Measurements from ENCODE around the gene SMG6.
"Not testable (repeated sequence)": the region's sequence is repeated elsewhere in the genome, so short reads cannot be mapped to it uniquely, and the experiment has no call there.

Gene SMG6

GRCh38 chr17:2259769-2260536, 43.6 kb downstream of the SMG6 start:
- DNase-seq: peak; percentile 75 to 76

GRCh38 chr17:2258830-2259229, 44.8 kb downstream of the SMG6 start:
- not testable (repeated sequence) for DNase-seq

- peak; percentile 29 to 55 for DNase-seq
Measured at GRCh38 chr17:2253768-2254406, 49.7 kb downstream of the SMG6 start.

GRCh38 chr17:2253362-2253761, 50.2 kb downstream of the SMG6 start:
- no peak for DNase-seq

GRCh38 chr17:2251098-2251497, 52.5 kb downstream of the SMG6 start:
- DNase-seq: no peak

GRCh38 chr17:2250140-2251095, 53.2 kb downstream of the SMG6 start:
- peak in 1 of 2 donors; percentile 33 for DNase-seq

GRCh38 chr17:2247005-2247404, 56.6 kb downstream of the SMG6 start:
- no peak for DNase-seq

GRCh38 chr17:2244545-2245525, 58.8 kb downstream of the SMG6 start:
- DNase-seq: peak; percentile 87 to 88

- no peak for DNase-seq
Measured at GRCh38 chr17:2243953-2244352, 59.6 kb downstream of the SMG6 start.

- no peak for DNase-seq
Measured at GRCh38 chr17:2241823-2242222, 61.8 kb downstream of the SMG6 start.

- DNase-seq: no peak
Measured at GRCh38 chr17:2240541-2240940, 63.0 kb downstream of the SMG6 start.

GRCh38 chr17:2239882-2240430, 63.6 kb downstream of the SMG6 start:
- DNase-seq: peak; percentile 45 to 53

- DNase-seq: no peak
Measured at GRCh38 chr17:2239170-2239551, 64.4 kb downstream of the SMG6 start.

- no peak for DNase-seq
Measured at GRCh38 chr17:2238432-2239169, 65.0 kb downstream of the SMG6 start.

- no peak for DNase-seq
Measured at GRCh38 chr17:2237950-2238349, 65.6 kb downstream of the SMG6 start.

- no peak for DNase-seq
Measured at GRCh38 chr17:2237521-2237921, 66.1 kb downstream of the SMG6 start.

- DNase-seq: no peak
Measured at GRCh38 chr17:2235792-2236366, 67.7 kb downstream of the SMG6 start.

GRCh38 chr17:2235265-2235664, 68.3 kb downstream of the SMG6 start:
- no peak for DNase-seq

GRCh38 chr17:2233441-2233947, 70.1 kb downstream of the SMG6 start:
- no peak for DNase-seq

- DNase-seq: no peak
Measured at GRCh38 chr17:2232244-2232638, 71.3 kb downstream of the SMG6 start.
